Activated T-helper 9 cell treated with anti-CD3 and anti-CD28 coated beads, Interleukin-2, amount 50 U/mL, for 16 hours (primary cell): Measurements from ENCODE around the gene CTNNBIP1.

Source experiments
- DNase-seq: peaks from one replicate; pipeline ENCODE4 v3.0.0-alpha.2; 2020; ENCODE audit warnings: low read depth

The CTNNBIP1 gene

DNA sequence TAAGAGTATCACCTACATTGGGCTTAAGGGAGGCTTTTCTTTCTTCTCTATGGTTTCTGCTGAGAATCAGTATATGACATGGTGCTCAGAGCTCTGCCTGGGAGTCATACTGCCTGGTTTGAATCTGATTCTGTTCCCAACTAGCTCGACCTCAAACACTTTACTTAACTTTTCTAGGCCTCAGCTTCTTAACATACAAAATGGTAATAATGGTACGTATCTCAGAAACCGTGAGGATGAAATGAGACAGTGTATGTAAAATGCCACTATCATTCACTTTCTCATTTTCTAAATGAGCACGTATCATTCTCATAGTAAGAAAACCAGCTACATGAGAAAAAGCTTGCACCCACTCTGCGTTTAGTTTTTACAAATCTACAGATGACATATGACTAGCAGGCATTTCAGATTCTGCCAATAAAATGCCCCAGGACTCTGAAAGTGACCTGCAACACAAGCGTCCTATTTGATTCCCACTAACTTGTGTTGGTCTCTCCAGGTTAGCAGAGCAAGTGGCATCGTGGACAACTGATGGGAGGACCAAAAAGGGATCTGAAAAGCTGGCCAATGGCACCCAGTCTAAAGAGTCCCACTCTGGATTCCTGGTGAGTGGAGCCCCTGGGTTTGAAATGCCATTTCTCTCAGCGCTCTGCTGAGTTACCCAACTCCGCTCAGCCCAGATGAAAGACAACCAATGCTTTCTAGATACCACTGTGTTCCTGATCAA is 6.1 kb downstream of the CTNNBIP1 start:
- no peak for DNase-seq

DNA sequence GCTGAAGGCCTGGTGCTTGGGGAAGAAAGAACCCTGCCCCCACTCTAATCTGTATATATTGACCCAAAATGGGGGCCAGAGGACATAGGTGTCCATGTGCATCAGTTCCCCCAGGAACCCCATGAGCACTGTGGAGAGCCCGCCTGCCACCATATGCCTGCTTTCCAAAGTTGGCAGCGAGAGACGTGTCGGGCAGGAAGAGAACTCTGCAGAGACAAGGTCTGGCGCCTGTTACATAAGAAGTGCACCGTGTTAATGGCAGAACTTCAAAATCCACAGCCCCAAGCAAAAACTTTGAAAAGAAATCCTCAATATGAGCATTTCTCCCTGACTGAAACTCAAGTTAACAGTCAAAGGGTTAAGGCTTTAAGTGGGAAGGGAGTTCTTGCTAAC is 8.0 kb downstream of the CTNNBIP1 start:
- DNase-seq, result no peak

DNA sequence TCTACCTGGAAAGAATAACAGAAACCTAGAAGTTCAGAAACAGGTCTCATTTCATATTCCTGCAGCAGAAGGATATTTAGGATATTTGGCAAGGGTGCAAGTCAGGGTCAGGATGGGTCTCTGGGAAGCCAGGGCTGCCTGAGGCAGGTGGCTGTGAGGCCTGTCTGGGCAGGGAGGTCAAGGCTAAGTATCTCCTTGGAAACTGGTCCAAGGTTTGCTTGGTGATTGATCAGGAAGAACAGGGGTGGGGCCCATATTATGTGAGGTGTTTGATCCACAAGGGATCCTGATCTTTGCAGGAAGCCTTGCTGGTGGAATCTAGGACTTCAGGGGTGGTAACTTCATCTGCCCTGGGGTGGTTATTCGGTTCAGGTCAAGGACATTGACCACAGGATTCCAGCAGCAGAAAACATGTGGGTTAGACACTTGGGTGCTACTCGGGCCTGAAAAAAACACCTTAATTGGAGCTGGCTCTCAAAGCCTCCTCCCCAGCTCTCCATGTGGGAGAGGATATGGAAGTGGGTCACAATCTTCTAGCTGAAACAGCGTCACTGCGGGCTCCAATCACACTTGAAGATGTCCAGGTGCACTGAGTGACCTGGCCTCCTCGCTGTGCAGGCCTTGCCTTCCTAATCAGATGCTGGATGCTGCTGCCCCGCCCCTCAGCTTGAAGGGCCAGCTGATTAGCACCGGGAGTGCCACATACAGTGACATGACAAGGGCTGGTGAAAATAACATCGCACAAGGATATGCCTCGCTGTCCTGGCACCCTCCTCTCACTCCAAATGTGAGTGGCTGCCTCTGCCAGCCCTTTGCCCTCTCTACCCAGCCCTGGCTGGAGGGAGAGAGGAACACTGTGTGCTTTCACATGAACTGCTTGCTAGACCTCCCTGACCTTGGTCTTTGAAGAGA is 8.7 kb downstream of the CTNNBIP1 start:
- no peak for DNase-seq

DNA sequence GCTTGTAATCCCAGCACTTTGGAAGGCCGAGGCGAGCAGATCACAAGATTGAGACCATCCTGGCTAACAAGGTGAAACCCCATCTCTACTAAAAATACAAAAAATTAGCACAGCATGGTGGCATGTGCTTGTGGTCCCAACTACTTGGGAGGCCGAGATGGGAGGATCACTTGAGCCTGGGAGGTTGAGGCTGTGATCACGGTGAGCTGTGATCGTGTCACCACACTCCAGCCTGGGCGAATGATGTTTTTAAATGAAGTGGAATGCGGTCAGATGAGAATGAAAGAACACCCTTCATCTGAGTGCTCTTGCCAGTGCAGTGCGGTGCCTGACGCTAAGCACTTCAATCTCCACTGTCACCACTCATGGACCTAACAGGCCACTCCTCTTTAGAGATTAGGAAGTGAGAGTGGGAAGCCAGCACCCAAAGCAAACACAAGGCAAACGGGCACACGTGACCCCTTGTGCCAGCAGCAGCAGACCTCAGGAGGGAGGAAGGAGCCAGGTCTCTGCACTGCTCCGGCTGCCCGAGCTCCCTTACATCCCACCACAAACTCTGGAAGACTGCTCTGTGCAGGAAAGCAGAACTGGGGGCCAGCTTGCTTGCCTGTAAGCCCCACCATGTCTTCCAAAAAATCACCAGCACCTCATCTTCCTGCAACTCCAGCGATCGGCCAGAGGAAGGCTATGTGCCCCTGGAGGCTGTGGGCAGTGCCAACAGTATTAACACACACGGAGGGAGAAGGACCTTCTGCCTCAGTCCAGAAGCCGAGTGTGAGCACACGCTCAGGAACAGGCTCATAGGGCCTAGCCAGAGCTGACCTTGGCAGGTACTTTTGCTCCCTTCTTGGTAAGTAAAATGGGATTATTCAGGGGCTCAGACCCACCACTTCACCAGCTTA is 9.7 kb downstream of the CTNNBIP1 start:
- no peak for DNase-seq

DNA sequence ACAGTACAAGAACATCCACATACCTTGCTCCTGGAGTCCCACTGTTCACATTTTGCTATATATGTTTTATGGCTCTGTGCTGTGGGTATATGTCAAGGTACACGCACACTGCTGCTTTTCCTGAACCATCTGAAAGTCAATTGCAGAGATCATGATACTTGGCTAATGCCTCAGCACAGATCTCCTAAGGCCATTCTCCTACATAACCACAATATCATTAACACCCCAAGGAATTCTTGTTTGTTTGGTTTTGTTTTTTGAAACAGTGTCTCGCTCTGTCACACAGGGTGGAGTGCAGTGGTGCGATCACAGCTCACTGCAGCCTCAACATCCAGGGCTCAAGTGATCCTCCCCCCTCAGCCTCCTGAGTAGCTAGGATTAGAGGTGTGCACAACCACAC is 16.0 kb downstream of the CTNNBIP1 start:
- no peak for DNase-seq

DNA sequence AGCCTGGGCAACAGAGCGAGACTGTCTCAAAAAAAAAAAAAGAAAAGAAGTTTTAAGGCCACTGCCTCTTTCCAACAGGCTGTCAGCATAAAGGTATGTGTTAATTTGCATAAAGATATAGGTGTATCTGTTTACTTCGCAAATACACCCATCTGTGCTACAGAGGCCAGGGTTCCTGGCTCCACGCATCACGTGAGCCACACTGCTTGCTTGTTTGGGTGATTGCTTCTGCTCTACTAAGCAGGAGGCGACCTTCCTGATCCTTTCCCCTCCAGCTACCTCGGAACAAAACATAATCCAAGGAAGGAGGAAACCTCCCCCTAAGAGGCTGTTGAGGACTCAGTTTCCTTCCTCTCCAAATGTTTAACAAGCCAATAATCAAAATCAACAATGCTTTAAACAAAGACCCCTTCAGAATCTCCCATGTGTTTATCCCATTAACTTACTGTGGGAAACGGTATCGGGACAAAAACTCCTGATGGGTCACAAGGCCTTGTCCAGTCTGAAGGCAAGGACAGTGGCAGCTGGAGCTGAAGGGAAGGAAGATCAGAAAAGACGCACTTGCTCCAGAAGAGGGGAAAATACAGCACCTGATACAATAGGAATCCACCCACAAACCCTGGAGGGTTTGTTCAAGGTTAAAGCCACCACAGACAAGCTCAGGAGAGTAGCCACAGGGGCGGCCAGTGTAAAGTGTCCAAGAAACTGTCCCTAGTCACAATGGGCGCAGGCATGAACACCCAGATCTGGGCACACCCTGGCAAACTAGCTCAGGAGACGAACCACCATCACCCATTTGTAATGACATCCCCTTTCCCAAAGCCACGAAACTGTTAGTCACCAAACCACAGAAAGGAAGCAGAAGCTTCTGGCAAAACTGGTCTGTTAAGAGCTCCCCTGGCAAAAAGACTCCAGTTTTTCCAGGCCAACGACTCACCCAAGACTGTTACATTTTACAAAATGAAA is 17.2 kb downstream of the CTNNBIP1 start:
- no peak for DNase-seq

DNA sequence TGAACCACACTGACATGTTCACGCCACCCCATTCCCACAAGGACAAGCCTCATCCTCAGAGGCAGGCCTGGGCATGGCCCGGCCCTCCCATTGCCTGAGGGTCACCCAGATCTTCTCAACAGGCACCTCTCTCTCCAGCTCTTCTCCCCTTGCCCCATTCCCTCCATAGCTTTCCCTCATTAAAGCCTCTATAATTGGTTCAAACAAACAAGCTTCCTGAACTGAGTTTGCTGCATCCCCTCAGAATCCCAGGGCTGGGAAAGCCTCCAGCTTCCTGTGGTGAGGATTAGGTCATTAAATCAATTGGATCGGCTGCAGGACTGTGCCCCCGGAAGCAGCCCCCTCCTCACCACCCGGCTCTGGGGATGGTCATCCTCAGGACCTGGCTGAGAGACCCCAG is 18.9 kb downstream of the CTNNBIP1 start:
- DNase-seq, result no peak

DNA sequence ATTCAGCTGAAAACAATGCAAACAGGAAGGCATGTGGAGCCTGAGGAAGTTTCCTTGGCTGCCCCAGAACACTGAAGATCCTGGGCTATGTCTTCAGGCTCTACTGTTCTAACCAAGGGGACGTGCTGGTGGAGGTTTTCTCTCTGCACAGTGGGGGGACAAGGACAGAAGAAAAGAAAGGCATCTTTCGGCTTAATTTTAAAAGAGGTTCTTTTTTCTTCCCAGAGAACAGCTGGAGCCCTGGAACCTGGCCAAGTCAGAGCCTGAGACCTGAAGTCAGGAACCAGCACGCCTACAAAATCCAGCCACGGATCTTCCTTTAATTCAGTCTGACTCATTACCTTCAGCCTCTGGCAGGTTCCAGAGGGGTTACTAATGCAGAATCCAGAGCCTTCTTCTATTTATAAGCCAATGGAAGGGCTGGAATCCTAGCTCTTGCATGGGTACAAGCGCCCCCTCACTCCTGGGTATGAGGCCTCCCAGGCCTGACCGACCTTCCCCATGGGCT is 19.8 kb downstream of the CTNNBIP1 start:
- no peak for DNase-seq

DNA sequence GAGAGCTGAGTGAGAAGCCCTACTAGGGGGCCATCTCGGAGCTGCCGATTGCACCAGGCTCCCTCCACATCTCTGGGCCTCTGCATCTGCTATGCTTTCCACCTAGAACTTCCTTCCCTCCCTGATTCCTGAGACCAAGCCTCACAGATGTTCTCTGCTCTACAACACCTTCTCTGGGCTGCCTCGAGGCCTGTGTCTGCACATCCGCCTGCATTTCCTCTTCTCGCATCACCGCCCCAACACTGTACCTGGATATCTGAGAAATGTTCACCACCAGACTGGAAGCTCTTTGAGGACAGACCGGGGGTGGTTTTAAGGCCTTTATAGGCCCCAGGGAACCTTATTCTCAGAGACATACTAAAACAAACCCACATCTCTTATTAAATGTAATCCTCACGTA is 20.7 kb downstream of the CTNNBIP1 start:
- DNase-seq, result no peak

DNA sequence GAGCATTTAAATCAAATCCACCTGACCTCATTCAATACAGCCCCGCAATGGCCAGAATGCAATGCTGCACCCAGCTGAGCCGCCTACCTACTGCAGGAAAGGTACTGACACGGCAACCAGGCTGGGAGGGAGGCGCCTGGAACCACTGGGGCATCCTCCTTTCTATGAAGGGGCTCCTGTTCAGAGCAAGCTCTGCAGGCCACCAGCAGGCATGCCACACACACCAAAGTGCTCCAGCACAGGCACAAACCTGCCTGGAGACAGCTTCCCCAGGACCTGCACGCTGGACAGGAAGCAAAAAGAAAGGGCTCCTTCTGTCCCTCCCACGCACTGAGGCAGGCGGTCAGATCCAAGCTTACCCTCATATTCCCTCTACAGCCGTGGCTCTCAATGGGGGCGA is 21.2 kb downstream of the CTNNBIP1 start:
- no peak for DNase-seq

DNA sequence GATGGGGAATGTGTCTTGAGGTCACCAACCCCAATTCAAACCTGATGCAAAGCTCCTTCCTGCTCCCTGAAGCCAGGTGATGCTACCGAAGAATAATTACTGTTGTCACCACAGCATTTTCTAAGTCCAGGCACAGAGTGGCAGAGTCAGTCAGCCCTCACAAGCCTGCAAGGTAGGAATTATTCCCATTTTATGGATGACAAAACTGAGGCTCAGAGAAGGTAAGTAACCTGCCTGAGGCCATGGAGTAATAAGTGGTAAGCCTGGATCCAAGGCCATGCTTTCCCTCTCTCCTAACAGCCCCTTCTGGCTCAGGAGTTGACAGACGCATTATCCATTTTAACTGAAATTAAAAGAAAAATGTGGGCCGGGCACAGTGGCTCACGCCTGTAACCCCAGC is 23.0 kb downstream of the CTNNBIP1 start:
- no peak for DNase-seq

DNA sequence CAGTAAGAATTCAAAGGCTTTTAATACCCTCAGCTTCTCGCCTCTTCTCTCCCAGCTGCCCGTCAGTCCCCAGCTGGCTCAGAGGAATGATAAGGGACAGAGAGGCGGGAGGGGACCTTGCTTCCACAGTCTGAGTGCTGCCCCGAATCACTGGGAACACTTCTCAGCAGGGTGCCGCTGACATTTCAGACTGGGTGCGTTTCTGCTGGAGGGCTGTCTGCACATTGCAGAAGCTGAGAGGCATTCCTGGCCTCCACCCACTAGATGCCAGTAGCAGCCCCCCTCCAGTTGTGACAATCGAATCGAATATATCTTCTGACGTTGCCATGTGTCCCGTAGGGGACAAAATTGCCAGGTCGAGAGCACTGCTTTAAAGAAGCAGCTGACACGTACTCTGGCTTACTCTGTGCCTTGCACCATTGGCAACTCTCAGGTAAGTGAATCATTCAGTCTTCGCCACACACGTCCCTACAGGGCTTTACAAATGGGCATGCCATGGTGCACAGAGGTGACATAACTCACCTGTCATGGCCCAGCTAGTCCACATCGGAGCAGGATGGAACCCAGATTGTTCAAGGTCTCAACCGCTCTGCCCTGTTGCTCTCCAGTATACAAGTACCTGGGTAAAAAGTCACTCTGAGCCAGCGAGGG is 23.9 kb downstream of the CTNNBIP1 start:
- no peak for DNase-seq

DNA sequence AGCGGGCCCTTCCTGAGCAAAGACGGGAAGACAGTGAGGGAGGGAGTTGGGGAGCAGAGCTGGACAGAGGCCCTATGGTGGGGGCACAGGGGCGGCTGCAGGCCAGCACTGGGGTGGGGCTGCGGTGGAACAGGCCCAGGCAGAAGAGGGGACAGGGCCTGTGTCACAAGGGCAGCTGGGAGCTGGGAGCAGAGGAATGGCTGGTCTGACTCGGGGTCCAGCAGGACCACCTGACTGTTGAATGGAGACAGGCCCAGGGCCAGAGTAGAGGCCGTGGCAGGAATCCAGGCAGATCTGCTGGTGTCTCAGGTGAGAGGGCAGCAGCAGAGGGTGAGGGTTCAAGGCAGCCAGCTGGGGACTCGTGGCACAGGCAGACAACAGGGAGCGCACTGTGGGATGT is 25.3 kb downstream of the CTNNBIP1 start:
- no peak for DNase-seq

DNA sequence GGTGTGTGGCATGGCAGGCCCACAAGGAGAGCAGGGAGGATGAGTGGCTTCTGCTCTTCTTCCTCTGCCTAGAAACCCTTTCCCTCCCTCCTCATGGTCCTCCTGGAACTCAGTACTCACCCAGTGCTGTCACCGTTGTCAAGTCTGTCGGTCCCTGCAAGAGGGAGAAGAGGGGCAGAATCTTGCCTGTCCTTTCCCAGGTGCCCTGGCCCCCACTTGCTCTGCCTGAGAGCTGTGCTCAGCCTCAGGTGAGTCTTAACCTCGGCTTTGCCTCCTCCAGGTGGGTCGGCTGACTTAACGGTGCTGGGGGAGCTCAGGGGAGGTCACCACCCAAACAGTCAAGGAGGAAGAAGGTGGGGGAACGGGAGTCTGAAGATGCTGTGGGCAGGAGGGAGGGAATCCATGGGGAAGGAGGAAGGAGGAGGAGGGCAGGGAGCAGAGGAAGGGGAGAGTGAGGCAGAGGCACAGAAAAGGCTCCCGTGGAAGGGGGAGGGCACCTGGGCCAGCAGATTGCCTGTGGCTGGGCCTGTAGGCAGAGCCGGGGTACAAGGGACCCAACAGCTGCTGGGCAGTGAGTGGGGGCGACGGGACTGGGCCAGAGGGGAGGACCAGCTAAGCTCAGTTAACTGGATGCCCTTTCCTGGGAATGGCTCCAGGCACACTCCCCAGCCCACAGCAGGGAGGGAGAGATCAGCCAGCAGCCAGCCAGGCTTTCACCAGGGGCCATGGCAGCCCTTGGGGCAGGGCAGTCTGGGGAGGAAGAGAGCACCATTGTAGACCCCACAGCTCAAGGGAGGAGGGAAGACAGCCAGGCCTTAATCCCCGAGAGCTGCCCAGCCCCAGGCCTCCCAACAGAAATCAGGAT is 26.3 kb downstream of the CTNNBIP1 start:
- DNase-seq, result no peak

DNA sequence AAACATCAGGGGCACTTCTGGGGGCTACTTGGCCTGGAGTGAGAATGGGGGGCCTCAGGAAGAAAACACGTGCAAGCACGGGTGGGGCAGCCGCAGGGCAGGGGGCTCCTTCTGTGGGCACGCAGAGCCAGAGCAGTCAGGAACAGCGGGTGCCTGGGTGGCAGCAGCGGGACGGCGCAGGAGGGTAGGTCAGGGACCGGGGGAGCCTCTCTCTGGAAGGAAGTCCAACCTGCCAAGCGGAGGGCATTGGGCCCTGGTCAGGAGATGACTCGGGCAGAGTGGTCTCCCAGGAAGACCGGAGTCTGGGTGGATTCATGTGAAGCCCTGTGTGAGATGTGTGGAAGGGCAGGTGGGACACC is 27.1 kb downstream of the CTNNBIP1 start:
- DNase-seq, result no peak

DNA sequence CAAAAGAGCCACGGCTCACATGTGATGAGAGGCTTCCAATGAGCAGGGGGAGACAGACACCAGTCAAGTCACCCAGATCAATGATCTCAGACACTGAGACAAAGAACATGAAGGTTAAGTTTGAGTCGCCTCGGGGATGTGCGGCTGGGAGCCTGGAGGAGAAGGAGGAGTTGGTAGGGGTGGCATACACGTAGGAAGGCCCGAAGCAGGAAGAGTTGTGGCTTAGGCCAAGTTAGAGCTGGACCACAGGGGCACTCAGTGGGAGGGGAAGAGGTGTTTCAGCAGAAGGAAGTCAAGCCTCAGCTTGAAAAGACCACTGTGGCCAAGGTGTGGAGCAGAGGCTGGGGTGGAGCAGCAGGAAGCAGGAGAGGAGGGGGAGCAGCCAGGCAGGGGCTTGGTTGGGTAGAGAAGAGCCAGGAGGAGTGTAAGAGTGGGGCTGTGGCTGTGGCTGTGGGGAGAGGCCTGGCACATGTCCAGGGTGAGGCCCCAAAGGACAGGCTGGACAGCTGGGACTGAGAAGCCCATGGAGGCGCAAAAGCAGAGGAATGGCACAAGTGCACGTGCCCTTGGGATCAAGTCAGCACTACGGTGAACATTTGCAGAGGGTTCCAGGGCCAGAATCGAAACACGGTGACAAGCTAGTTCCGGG is 27.6 kb downstream of the CTNNBIP1 start:
- DNase-seq, result no peak

DNA sequence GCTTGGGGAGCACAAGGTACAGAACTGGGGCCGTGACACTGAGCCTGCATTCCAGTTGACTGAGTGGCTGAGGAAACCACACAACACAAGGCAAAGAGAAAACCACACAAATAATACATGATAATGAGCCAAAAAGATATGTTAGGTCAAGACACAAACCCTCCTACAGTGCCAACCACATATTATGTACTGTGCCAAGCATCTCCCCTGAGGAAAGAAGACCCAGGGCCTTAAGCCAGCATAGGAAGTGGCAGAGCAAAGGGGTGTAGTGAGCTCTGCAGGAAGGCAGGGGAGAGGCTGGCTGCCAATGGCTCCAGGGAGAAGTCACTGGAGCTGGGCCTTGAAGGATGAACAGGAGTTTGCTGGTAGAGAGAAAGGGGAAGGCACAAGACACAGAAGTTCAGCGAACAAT is 28.2 kb downstream of the CTNNBIP1 start:
- DNase-seq, result no peak

DNA sequence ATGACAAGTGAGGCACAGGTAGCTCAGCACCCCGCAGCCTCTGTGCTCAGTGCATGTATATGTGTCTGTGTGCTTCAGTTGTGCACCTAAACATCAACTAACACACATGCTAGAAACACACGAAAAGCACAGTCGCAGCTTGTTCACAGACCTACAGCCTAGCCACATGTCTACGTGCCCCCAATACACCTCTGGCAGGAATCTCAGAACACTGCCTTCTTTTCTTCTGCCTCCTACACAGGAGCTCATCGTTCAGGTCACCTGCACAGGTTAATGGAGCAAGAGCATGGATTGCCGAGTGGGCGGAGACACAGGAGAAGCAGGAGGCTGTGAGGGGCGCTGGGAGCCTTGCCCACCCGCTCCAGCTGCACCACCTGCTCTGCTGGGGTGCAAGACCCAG is 31.7 kb downstream of the CTNNBIP1 start:
- DNase-seq, result no peak

DNA sequence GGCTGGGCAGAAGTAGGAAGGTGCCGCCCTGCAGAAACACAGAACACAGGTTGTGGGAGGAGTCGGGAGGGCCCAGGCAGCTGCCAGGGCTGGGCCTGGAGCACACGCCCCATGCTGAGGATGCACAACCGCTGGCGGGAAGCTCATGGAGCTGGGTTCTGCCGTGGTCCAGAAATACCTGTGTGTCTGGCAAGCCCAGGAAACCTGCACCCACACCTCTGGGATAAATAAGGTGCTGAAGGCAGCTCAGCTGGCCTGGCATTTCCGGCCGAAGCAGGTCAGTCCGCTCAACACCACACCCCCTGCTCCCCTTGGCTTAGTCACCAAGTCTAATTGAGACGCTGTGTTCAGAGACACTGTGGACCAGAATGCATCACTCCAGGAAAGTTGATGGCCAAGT is 32.1 kb downstream of the CTNNBIP1 start:
- DNase-seq, result no peak
